Stomach (tissue), 4 donors: Measurements from ENCODE around the gene KCNIP3.
"Not testable (repeated sequence)": the region's sequence is repeated elsewhere in the genome, so short reads cannot be mapped to it uniquely, and the experiment has no call there.

Source experiments
- POLR2A ChIP-seq, 4 donors: fragments of 450-650 bp; IDR thresholded peaks; one replicate each; pipeline ENCODE4 v1.6.1; 2016; ENCODE audit warnings: antibody characterized with exemption in 4 of 4, control low read depth in 2 of 4, mild to moderate bottlenecking in 1 of 4, moderate library complexity in 1 of 4
- TF ChIP-seq, protein P1 (sequence below), 7 experiments: fragments of 450-650 bp in 4 of 7; fragments of 200-600 bp in 3 of 7; sonication (generic) in 3 of 7; IDR thresholded peaks; one replicate each; pipeline ENCODE4 v1.5.1; 2016 to 2019; ENCODE audit warnings: antibody characterized with exemption in 7 of 7, control low read depth in 2 of 7, mild to moderate bottlenecking in 1 of 7

- not testable (repeated sequence) for TF ChIP-seq POLR2A (IDR thresholded peaks at IDR 0.05)
- TF ChIP-seq, protein P1, sequence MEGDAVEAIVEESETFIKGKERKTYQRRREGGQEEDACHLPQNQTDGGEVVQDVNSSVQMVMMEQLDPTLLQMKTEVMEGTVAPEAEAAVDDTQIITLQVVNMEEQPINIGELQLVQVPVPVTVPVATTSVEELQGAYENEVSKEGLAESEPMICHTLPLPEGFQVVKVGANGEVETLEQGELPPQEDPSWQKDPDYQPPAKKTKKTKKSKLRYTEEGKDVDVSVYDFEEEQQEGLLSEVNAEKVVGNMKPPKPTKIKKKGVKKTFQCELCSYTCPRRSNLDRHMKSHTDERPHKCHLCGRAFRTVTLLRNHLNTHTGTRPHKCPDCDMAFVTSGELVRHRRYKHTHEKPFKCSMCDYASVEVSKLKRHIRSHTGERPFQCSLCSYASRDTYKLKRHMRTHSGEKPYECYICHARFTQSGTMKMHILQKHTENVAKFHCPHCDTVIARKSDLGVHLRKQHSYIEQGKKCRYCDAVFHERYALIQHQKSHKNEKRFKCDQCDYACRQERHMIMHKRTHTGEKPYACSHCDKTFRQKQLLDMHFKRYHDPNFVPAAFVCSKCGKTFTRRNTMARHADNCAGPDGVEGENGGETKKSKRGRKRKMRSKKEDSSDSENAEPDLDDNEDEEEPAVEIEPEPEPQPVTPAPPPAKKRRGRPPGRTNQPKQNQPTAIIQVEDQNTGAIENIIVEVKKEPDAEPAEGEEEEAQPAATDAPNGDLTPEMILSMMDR (IDR thresholded peaks at IDR 0.05), result not testable (repeated sequence)
These were observed 137.4 kb downstream of the KCNIP3 start for GRCh38 chr2:95434507-95435076.
